GM19463 (cell line): ENCODE measurements around the gene CENPM.
"Not testable (repeated sequence)": the region's sequence is repeated elsewhere in the genome, so short reads cannot be mapped to it uniquely, and the experiment has no call there.

Experiments used
- ATAC-seq: cut with Tn5 transposase; IDR thresholded peaks from one replicate; pipeline ENCODE4 v1.9.1; 2021; ENCODE audit warnings: mild to moderate bottlenecking, moderate library complexity; ENCODE audit not compliant: unreplicated experiment

The CENPM gene

DNA sequence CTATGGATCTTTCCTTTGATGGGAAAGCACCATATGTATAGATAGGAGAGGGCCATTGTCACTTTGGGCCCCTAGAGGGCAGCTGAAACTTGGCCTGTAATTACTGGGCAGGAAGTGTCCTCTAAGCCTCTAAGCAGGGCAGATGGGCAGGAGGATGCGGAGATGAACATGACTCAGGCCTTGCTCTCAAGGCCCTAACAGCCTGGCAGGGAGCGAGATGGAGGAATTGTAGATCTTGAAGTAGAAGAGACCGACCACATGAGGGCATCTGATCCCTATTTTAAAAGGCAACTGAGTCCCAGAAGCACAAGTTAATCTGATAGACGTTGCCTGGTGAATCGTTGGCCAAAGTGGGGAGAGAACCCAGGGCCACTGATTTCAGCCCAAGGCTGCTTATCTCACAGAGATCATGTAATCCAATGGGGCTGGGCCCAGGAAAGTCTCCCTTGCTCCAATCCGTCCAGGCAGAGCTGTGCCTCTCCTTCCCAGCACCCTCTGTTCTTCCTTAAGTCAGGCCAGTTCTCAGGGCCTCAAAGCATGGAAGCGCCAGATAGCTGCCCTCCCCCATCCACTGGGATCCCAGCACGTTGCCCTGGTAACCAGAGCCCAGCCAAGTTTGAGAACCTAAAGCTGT is 19.8 kb upstream of the CENPM start:
- no peak for ATAC-seq

DNA sequence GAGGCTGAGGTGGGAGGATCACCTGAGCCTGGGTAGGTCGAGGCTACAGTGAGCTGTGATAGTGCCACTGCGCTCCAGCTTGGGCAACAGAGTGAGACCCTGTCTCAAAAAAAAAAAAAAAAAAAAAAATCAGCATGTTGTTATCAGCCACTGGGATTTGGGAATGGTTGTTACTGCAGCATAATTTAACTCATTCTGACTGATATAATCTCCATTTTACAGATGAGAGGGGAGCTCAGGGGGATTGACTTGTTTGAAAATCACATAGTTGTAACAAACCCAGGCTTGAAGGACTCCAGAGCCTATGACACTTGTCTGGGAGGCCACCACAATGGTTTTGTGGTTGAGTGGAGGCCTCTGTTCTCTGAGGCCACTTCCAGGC is 19.3 kb upstream of the CENPM start:
- ATAC-seq = no peak

DNA sequence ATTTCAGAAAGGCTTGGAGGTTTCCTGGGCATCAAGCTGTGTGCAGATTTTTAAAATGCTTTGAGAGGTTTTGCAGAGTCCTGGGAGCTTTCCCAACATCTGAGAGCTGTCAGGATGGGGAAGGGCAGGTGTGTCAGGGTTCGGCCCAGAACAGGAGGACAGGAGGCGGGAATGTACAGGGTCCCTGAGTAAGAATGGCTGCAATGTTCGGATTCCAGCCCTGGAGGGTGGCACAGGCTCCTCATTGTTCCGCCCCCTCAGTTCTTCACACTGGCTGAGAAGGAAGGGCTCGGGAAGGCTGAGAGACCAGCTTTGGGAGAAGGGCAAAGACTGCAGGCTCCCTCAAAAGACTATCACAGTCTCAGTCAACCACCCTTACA is 17.1 kb upstream of the CENPM start:
- ATAC-seq = no peak

DNA sequence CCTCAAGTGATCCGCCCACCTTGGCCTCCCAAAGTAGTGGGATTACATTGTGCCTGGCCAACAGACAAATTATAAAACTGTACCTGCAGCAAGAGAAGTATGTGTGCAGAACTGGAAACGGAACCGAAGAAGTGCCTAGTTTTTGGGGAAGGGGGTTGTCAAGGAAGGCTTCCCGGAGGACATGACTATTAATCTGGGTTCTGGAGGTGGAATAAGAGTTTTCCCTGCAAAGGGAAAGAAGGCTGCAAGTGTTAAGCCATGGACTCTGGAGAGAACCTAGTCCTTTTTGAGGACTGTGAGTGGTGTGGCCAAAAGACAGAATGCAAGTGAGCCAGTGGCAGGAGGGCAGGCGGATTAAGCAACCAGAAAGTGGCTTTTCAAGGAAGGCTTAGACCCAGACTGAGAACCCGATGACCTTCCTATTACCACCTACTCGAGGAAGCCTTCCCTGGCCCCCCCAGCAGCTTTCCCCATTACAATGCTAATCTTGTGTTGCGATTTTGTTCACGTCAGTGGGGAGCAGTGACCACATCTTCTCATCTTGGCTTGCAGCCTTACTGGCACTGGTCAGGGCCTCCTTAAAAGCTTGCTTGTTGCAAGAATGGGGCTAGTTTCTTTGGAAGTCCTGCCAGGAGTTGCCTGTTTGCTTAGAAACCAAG is 16.6 kb upstream of the CENPM start:
- no peak for ATAC-seq

DNA sequence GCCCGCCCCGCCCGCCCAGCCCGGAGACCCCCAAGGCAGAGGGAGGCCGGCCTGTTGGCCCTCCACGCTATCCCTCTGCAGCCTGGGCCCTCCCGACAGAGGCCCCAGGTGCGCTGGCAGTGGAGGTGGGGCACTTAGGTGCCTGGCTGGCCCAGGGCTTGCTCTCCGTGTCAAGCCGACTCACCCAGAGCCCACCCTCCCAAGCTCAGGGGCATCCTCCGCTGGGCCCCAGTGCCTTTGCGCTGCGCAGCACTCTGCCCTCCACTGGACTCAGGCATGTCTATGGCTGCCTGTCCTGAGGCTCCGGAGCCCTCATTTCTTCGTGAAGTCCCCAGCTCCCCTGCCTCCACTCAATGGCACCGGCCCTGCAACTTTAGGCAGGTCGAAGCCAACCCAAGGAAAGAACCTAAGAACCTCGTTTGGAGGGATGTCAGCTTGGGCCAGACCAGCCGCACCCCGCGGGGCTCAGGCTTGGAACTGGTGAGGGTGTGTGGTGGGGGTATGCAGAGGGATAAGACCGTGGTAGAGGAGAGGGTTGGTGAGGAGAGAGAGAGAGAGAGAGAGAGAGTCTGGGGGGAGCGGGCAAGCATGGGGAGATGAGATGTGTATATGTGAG is 11.1 kb upstream of the CENPM start:
- no peak for ATAC-seq

DNA sequence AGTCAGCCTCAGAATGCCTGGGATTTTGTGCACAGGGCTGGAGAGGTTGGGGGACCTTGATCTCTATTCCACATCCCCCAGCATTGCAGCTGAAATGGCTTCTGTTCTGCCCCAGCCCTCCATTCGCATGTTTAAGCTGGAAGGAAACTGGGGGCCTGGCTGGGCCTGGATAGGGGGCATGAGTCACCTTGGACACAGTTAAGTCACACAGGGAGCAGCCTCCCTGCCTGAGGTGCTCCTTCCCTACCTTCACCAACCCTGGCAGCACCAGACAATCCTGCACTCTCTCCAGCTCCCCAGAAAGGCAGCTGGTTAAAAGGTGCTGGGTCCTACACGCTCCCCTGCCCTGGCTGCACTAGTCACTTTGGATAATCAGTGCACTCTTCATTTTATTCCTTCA is 5.8 kb upstream of the CENPM start:
- no peak for ATAC-seq

DNA sequence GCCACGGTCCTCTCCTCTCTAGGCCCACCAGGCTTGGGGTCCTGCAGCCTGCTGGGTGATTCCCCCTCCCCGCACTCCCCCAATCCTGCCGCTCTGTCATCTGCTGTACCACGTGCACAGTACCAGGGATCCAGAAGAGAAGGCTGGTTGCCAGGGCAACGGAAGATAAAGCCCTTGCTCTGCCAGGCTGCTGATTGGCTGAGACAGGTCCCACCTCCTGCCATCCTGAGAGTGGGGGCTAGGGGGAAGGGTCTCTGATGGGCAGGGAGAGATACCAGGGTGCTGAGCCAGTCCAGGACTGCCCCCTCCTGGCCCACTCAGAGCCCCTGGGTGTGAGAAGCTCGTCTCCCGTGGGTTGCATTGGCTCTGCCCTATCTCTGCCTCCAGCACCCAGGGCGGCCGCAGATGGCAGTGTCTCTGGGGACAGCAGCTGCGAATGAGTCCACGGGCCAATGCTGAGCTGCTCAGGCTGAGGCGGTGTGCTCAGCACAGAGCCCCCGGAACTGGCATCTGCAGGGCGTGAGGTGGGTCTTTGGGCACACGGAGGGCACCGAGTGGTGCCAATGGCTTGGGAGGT is 5.0 kb upstream of the CENPM start, which contains the start of gene SMIM45:
TSS of gene SMIM45 (plus strand) at position 253 of the 577 bp plus-strand sequence.
- no peak for ATAC-seq

DNA sequence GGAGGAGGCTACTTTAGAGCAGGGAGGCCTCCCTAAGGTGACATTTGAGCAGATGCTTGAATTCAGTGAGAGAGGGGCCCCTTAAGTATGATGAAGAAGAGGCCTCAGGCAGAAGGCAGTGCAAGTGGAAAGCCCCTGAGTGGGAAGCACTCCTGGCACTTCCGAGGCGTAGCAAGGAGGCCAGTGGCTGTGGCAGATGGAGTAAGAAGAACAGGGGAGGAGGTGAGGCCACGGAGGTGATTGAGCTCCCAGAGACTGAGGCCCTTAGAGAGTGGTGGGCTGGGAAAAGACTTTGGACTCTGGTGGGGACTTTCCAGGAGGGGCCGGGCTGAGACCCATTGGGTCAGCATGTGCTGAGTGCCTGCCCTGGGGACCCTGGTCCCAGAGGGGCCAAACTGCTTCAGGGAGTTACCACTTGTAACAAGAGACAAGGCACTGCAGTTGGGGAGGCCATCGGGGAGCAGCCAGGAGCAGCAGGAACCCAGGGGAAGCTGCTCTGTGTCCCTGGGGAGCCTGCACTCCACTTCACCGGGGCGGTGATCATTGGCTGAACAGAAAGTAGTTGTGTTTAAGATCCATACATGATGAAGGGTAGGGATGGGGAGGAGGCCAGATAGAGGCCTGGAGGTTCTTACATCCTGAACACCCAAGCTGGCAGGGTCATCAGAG is 2.5 kb upstream of the CENPM start:
- peak; percentile 23 for ATAC-seq

DNA sequence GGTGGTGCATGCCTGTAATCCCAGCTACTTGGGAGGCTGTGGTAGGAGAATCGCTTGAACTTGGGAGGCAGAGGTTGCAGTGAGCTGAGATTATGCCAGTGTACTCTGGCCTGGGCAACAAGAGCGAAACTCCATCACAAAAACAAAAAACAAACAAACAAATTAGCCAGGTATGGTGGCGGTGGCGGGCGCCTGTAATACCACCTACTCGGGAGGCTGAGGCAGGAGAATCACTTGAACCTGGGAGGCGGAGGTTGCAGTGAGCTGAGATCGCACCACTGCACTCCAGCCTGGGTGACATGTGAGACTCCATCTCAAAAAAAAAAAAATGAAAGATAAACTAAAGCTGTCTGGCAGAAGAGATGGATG is 2.0 kb upstream of the CENPM start:
- ATAC-seq = not testable (repeated sequence)

DNA sequence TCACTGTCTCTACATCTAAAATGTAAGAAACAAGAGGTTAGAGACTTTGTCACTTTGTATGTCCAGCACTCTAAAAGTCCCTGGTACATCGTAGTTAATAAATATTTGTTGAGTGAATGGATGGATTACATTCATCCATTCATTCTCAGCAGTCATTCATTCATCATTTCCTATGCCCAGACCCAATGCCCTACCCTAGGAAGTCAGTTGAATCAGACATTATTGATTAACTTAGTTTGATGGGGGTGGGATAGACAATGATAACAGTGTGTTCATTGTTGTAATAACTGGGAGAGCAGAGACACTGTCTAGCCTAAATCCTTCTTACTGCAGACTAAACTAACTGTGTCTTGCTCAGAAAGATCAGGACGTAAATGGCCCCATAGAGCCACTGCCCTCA is 1.2 kb upstream of the CENPM start:
- no peak for ATAC-seq

DNA sequence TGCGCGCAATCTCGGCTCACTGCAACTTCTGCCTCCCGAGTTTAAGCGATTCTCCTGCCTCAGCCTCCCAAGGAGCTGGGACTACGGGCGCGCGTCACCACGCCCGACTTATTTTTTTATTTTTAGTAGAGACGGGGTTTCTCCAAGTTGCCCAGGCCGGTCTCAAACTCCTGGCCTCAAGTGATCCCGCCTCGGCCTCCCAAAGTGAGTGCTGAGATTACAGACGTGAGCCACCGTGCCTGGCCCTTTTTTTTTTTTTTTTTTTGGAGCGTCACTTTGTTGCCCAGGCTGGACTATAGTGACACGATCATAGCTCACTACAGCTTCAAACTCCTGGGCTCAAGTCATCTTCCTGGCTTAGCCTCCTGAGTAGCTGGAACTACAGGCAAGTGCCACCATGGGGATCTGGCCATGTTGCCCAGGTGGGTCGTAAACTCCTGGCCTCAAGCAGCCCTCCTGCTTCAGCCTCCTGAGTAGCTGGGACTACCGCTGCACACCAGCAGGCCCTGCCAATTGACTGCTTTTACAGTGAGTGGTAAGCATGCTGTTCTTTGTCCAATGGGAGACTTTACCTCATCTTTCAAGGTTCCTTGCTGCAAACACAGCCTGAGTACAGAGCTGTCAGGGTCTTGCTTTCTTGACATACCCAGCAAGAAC is 600 bp upstream of the CENPM start:
- no peak for ATAC-seq

DNA sequence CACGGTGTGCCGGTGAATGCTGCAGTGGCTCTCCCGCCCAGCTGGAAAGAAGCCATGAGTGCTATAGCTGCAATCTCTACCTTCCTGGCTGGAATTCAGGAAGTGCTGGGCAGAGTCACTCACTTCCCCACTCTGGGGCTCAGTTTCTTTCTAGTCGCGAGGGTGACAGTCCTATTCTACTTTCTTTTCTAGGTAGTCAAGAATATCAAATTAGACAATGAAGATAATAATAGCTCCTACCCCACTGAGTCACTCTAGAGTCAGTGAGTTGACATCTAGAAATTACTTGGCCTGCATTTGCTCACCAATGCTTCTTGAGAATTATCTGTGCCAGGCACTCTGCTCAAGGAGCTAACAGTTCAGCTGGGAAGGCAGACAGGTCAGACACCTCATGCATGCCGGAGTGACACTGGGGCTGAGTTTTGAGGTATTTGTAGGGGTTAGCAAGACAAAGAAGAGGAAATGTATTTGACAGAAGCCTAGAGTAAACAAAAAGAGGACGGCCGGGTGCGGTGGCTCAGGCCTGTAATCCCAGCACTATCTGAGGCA is 3.2 kb downstream of the CENPM start:
- no peak for ATAC-seq

DNA sequence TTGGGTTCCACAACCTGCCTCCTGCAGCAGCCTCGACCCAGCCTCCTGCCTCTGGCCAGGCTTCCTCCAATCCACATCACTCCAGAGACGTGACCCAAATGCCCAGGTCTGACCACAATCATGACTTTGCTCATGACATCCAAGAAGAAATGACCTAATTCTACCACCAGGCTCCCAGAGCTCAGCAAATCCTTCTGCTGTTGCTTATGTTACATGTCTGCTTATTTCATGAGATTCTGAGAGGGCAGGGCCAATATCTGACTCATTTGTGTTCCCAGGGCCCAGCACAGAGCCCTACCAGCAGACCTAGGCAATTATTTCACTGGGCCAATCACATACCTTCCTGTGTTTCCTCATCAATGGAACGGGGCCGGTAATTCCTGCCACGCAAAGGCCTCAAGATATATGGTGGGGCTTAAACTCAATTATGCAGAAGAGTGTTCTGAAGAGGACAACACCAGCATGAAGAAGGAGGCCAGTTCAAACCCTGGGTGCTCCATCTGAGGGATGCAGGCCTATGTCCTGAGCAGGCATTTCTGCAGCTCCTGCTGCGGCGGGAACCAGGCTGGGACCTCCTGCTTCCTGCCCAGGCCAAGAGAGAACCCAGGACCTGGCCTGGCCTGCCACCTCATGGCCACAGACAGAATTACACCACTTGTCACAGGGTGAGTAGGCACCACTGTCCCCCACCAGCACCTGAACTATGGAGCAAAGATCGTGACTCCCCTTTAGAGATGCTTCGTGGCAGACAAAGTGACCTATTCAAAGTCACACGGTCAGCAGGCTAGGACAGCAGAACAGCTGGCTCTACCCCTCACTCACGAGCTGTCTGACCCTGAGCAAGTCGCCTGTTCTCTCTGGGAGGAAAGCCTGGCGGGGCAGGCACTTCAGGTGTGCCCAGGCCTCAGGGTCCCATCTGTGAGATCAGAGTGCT is 5.9 kb downstream of the CENPM start:
- ATAC-seq = no peak

DNA sequence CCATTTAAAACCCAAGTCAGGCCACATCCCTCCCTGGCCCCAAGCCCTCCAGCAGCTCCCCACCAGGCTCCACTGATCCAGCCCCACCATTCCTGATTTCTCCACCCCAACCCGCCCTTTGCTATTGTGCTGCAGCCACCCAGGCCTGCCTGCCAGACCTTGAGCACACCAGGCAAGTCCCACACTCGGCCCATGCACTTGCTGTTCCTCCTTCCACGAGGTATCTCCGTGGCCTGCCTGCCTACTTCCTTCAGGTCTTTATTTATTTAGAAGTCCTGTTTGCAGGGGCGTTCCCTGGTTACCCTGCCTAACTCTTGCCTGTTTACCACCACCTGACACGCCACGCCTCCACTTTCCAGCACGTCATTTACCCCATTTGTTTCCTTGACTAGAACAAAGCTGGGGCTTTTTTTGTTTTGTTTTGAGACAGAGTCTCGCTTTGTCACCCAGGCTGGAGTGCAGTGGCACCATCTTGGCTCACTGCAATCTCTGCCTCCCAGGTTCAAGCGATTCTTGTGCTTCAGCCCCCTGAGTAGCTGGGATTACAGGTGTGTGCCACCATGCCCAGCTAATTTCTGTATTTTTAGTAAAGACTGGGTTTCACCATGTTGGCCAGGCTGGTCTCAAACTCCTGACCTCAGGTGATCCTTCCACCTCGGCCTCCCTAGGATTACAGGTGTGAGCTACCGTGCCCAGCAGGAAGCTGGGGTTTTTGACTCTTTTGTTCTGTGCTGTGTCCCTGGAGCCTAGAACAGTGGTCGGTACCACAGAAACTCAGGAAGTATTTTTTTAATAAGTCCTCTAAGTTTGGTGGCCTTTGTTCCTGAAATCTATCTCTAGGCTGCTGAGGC is 6.7 kb downstream of the CENPM start:
- peak; percentile 57 for ATAC-seq

DNA sequence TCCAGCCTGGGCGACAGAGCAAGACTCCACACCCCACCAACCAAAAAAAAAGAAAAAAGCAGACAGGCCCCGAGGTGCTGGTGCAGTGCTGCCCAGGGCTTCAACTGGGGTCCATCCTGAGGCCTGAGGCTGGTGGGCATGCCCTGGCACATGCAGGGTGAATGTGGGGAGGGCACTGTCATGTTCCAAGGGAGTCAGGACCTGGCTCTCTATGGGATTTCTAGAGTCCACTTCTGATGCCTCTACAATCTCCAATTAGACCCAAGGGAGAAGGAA is 10.1 kb downstream of the CENPM start:
- ATAC-seq = no peak

DNA sequence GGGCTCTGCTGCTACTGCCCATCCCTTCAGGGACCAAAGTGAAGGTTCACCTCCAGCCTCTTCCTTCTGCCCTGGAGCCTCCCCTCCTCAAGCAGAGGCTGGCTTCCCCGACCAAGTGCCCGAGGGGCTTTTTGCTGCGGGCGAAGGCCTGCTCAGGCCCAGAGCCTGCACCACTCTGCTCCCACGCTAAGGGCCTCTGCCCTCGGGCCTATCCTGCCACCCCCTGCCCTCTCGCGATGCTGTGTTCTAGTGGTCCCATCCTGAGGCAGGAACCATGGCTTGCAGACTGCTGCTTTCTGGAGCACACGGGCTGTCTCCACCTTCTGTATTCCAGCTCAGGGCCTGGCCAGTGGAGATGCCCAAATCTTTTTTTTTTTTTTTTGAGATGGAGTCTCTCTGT is 11.4 kb downstream of the CENPM start:
- no peak for ATAC-seq

DNA sequence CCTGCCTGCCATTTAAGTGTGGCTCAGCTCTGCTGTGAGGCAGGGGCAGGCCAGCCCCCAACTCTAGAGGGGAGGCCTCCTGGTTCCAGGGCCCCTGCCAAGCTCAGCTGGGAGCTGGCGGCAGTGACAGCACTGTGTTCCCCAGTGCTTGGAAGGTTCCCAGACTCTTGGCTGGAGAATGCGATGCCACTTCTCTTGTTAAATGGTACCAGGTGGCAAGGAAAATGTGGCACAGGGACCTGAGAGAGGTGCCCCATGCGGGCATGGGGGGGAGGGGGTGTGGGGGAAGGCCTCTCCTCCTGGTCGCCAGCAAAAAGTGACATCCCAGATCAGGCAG is 12.0 kb downstream of the CENPM start:
- ATAC-seq = no peak

DNA sequence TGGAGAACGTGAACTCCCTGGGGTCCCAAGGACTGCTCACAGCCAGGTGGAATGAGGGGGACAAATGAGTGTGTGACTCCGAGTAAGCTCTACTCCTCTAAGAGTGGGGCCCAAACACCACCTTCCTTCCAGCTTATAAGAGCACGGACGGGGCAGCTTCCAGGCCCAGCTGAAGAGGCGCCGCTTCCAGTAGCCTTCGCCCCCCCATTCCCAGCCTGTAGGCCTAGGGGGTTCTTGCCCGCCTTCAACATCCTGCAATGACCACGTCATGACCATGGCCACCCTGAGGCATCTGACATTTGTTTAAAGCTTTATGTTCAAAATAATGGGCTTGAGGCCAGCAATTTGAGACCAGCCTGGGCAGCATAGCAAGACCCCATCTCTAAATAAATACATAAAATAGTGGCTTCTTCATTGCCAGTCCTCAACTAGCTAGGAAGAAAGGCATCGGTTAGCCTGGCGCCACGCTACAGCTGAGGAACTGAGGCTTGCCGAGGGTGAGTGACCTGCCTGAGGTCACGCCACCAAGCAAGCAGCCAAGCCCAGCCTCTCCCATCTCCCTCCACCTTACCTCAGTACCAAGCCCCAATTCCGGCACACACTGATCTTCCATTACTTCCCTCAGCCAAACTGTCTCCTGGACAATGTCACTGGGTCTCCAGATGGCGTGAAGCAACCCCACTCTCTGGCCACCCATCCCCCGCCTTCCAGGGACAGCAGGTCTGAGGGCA is 12.5 kb downstream of the CENPM start:
- no peak for ATAC-seq
